GM21528 (cell line): Measurements from ENCODE around the gene WDR82.

Experiments used
- ATAC-seq: cut with Tn5 transposase; IDR thresholded peaks from one replicate; pipeline ENCODE4 v1.9.1; 2021; ENCODE audit warnings: mild to moderate bottlenecking, moderate library complexity; ENCODE audit not compliant: unreplicated experiment, low FRiP score

WDR82 gene

DNA sequence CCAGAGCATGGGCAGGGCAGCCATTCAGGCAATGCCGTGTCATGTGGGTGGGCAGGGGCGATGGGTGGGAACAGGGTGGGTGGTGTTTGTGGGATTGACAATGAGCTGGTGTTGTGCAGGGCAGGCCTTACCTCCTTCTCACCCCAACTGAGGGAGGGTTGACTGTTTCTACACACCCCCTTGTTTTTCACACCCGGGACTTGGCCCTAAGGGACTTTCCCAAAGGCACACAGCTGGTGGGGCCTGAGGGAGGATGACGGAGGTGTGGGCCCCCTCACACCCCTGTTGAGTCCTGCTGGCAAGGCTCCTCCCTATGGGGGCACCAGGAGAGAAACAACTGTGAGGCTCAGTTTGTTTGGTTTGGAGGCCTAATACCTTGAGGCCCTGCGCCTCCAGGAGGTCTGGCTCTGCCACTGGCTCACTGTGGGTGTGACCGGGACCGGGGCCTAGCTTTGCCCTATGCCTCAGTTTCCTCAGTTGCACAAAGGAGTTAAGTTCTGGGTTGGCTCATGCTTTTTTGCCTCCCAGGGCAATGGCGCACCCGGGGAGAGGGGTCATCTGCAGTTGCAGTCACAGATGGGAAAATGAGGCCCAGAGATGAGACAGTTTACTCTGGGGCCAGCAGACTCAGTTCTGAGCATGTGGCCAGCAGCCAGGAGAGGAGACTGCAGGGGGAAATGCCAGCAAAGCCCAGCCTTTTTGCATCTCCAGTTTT lies 32.6 kb upstream of the WDR82 start:
- no peak for ATAC-seq

DNA sequence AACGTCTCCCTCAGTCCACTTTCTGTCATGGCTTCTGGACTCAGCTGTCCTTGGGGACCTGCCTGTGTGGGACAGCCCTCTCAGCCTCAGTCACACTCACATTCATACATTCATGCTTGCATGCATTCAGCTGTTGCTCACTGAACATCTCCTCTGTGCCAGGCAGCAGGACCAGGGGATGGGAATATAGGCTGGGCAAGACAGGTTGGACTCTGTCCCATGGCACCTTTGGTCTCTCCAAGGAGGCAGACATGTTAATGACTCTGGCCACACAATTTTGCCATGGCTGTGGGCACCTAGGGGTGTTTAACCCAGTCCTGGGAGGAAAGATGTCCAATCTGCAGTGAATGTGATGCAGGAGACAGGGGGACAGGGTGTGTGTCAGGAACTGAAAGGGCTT lies 29.9 kb upstream of the WDR82 start:
- no peak for ATAC-seq

DNA sequence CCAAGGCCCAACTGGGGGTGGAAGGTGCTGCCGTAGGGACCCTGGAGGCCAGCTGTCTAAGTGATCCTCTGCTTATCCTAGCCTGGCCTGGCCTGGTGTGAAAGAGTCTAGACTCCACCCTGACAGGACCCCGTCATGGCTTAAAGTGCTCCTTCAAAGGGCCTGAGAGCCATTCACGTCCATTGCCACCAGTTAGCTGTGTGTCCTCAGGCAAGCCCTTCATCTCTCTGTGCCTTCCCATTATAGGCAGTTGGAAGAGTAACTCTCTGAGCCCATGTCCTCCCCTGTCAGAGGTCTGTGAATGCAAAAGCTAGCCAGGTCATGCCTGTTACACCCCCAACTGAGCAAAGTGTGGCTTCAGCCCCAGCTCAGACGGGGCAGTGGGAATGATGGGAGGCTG lies 28.5 kb upstream of the WDR82 start:
- ATAC-seq: no peak

DNA sequence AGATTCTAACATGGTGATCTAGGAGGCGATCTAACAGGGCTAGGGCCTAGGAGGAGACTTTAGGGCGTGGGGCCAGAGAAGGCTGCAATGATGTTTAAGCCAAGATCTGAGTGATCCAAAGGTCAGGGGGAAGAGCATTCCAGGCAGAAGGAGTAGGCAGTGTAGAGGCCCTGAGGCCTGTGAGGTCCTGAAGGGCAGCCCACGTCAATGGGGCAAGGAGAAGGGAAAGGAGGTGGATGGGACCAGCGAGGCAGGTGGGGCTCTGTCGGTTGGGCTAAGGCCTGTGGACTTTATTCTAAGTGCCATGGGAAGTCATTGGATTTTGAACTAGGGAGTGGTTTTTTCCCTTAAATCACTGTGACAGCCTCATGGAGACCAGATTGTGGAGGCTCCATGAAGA lies 27.5 kb upstream of the WDR82 start:
- no peak for ATAC-seq

DNA sequence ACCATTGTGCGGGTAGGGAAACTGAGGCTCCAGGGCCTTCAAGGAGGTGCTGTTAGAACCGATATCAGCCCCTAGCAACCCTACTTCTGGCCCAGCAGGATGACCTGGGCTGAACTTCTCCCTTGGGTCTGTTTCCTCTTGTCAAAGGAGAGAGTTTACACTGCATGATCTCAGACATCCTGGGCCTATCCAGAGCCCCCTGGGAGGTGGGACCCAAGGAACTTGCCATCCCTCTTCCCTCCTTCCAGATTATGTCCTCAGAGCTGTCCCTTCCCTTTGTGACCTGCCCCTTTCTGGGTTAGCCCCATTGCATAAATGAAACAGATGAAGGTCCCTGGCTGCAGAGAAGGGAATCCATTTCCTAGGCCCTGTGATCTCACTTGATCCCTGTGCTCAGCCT lies 25.4 kb upstream of the WDR82 start:
- ATAC-seq: no peak

DNA sequence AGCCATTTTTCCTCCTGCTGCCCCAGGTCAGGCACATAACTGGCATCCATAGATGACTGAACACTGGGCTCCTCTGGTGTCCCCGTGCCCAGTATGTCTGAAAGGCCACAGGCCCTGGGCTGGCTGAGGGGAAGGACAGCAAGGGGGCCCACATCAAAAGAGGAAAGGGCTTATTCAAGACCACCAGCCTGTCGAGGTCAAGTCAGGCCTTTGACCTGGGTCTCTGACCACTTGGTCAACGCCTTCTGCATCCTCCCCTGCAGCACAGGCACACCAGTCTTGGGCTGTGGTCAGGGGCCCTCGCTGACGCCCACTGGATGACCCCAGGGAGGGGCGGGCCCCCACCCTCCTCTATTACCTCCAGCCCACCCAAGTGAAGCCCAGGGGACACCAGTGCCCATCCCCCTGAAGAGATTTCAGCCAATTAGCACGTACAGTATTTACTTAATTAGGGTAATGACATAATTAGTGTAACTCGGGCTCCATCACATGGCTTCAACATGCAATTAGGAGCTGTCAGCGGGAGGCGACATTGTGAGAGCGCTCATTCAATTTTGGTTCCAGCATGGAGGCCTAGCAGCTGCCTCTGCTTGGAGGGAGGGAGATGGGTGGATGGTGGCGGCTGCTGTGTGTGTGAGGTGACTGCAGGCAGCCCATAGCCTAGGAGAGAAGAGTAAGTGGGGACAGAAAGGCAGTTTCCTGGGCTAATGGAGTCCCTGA lies 24.1 kb upstream of the WDR82 start:
- ATAC-seq: no peak

DNA sequence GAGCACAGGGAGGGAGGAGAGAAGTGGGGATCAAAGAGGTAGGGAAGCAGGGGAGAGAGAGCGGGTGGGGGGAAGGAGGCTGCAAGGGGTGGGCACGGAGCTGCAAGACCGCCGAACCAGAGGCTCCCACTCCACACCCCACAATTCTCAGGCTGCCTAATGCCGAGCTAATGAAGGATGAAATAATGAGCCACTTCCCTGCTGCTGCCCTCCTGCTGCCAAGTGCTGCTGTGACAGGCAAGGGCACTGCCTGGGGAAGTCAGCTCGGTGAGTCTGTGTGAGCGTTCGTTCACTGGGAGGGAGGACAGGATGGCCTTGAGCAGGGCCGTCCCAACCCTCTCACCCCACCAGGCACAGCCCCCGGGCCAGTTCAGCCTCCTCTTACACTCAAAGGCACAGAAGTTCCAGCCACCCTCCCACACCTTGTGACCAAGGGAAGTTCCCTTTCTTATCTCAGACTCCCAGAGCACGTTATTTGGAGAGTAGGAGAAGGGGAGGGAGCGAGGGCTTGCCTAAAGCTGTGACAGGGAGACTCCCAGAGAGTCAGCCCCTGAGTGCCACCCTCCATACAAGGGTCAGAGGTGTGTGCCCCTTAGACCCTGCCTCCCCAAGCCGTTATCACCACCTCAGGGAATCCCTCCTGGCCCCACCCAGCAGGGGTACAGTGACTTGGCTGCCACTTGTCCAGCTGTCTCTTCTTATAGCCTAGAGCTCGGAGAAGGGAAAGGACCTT lies 21.6 kb upstream of the WDR82 start:
- ATAC-seq: no peak

DNA sequence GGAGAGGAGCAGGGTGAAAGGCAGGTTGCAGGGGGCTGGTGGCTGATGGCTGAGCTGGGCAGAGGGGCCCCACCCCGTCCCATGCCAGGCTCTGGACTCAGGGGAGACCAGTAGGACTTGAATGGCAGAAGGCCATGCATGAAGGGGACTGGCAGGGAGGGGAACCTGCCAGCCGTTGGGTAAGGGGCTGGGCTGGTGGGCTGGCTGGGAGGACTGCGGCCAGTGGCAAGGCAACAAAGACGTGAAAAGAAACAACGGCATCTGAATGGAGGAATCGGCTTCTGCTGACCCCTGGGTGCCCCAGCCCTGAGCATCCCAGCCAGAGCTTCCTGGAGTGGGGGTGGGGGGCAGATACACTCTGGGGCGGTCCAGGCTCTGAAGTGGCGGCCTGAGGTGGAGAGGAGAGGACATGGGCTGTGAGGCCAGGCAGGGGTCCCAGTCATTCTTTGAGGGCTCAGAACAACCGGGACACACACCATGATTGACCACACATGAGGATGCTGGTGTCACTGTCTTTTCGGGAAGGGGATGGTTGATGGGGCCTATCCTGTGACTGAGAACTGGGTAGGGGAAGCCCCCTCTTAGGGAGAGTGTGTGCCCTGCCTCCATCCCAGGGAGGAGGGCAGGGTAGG lies 20.9 kb upstream of the WDR82 start:
- ATAC-seq: no peak

DNA sequence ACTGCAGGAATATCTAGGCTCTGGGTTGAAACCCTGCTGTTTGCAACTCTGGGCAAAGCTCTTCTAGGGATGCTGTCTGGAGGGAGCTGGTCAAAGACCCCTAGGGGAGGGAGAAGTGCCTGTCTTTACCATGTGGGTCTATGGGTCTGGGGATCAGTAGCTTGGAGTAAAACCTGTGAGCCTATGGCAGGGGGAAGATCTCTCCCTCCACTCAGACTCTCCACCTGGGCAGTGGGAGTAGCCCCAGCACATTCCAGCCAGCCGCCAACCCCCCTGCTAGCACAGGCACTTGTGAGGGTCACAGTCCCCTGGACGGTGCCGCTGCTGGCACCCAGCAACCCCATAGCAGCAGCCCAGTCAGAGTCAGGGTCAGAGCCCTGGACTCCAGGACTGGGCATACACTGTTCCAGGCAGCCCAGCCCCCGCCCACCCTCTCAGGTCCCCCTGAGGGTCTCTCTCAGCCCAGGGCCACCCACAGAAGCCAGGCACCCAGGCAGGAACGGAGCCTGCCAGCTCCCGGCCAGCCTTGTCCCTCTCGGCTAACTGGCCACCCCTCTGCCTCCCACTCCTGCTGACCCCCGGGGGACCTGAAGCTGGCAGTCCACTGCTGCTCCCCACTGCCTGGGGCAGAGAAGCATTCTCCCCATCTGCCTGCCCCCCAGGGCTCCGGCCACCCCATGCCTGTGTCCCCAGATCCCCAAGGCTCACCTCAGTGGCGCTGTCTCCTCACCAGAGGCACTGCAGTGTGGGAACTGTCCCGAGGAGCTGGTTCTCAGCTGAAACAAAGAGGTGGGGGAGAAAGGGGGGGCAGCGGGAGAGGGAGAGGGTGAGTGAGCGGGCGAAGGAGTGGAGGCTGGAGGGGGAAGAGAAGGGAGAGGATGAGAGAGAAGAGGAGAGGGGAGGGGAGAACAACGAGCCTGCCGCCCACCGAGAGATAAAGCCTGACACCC lies 20.0 kb upstream of the WDR82 start:
- ATAC-seq: no peak

DNA sequence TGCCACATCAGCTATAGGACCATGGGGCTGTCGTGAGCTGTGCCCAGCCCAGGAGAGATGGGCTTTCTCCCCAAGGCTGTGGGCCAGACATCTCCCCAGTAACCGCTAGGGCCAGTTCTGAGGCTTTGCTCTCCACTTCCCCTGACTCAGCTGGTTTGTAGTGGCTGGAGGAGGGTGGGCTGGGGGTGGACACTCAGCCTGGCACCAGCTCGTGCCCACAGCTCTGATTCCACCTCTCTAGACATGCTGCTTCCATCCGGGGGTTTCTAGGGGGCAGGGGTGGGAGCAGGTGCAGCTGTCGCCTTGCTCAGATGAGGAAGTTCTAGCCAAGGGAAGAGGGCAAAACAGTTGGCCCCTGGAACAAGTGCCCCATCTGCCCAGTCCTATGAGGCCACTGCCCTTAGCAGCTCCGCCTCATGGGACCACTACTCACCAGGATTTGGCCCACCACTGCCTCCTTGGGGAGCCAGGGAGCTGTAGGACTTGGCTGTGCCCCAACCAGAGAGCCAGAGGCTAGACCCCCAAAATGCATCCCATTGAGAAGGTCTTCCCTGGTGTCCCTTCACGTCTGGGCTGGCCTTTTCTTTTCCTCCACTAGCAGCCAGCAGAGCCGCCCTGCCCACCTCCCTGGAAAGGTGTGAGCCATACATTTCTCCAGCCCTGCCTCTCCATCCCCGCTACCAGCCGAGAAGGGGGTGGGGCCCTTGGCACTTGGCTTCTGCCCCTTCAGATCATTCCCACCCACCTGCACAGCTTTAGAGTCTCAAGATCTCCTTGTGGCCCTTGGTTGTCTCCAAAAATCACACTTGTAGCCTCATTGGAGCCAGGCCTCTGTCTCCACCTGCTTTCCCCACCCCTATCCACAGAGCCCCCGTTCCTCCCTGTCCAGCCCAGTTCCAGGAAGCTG lies 19.0 kb upstream of the WDR82 start:
- ATAC-seq: no peak

DNA sequence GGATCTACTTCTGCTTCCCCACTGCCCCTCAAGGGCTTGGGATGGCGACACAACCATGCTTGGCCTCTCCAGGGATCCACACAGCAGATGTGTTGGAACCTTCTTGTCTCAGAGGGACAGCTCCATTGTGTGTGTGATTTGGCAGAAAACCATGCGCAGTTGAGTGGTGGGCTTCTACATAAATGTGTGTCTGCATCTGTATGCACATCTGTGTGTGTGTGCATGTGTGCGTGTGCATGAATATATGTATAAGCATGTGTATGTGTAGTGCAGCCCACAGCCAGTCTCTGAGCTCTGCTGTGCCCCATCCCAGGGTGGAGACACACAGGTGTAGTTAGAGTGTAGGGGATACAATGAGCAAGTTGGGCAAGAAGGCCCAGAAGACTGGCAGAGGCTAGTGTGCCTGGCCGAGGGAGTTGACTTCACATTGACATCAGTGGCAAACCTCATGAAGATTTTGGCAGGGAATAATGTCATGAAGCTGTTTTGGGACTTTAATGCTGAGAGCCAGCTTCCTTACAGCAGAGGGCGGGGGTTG lies 17.3 kb upstream of the WDR82 start:
- no peak for ATAC-seq

DNA sequence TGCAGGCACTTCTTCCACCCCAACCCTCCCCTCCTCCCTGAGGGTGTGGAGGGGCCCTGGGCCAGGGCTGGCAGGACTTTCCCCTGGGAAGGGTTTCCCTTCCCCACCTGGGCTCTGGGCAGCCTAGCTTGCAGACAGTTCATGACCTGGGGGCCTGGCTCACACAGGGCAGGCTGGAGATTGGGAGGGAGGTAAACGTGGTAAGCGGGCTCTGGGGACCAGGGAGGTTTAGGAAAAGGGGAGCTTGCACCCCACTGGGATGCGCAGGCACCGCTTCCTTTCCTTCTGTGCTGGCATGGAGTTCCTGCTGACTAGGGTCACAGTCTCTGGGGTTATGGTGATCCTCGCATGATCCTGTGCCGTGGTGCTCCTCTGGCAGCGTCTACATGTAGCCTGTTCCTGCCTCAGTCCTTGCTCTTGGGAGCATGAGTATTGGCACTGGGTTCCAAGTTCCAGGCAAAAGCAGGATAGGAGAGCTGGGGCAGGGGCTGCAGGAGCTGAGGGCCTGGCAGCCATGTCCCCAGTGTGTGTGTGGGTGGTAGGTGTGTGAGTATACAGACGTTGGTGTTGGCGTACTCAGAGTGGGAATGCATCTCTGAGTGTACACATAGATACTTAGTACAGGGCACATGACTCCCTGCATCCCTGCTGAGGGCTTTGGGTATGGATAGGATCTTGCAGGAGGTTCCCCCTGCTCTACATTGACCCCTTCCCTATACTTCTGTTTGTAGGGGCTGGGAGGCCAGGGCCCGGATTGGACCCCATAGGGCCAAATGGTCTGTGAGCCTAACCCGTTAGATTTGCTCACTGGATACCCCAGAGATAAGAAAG lies 16.1 kb upstream of the WDR82 start:
- no peak for ATAC-seq

DNA sequence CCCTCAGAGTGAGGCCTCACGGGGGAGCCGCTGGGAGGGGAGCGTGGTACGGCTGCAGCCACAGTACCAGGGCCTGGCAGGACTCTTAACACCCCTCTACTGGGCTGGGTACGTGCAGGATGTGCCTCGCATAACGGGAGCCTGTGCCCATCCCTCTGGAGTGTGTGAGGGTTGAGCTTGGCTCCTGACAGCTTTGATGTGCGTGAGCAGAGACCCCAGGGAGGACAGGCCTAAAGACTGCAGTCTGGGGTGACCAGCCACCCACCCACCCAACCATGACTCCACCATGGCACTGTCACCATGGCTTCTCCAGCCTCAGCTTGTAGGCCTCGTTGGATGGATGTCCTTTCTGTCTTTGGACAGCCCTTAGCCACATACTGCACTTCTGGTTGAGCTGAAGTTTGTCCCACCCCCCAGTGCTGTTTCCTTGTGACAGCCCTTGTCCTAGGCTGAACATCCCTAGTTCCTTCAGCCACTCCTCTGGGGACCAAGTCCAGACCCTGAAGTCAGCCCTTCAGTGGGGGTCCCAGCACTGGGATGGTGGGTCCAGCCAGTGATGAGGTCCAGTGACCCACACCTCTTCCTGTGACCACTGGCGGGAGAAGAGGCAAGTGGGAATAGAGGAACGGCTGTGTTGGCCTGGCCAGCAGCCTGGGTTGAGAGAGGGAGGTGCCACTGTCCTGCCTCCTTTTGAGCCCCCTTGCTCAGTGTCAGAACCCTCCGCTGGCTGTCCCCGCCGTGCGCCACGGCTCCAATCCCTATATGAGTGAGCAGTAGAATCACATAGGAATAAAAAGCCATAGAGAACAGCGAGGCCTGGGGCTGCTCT lies 15.3 kb upstream of the WDR82 start:
- no peak for ATAC-seq

DNA sequence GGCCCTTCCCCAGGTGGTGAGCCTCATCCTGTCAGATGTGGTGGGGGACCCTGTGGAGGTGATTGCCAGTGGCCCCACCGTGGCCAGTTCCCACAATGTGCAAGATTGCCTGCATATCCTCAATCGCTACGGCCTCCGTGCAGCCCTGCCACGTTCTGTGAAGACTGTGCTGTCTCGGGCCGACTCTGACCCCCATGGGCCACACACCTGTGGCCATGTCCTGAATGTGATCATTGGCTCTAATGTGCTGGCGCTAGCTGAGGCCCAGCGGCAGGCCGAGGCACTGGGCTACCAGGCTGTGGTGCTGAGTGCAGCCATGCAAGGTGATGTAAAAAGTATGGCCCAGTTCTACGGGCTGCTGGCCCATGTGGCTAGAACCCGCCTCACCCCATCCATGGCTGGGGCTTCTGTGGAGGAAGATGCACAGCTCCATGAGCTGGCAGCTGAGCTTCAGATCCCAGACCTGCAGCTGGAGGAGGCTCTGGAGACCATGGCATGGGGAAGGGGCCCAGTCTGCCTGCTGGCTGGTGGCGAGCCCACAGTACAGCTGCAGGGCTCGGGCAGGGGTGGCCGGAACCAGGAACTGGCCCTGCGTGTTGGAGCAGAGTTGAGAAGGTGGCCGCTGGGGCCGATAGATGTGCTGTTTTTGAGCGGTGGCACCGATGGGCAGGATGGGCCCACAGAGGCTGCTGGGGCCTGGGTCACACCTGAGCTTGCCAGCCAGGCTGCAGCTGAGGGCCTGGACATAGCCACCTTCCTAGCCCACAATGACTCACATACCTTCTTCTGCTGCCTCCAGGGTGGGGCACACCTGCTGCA lies 14.0 kb upstream of the WDR82 start:
- no peak for ATAC-seq

DNA sequence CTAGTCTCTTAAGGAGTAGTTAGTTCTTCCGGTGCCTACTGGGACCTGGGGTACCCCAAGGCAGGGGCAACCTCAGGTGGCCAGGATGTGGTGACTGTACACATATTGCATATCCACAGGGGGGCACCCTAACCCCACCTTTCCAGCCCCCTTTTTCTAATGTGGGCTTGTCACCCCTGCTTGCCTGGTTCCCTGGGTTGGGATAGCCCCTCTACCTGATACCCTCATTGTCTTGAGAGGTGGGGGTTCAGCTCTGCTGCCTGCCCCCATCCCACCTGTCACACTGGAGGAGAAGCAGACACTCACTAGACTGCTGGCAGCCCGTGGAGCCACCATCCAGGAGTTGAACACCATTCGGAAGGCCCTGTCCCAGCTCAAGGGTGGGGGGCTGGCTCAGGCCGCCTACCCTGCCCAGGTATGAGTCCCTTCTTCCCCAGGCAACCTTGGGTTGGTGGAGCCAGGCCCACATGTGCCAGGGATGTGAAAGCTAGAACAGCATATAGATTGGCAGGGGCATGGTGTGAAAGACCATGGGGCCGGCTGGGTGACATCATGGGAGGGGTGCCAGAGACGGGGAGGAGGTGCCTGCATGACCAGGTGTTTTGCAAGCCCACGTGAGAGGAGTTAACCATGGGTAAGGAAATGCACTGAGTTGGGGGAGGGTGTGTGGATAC lies 13.2 kb upstream of the WDR82 start:
- no peak for ATAC-seq
